ENCODE results near the gene HSBP1. TPM values are rescaled to one million over a fixed set of nuclear protein-coding genes. Genes with fewer than 3 reads are reported as not detected.

Gene HSBP1
- total and polyA plus RNA-seq, 2 experiments from 2014 or later = 26.7 to 384 TPM

- DNase-seq (ENCODE audit: low spot score) = no peak
- no peak overlapping the region for H3K4me3 ChIP-seq
- no peaks in the 10 kb centered on the region for H3K9me3 ChIP-seq (ENCODE audit: low read depth)
- WGBS (ENCODE audit: low lambda C conversion rate, missing lambda C conversion rate) = 65% methylated on average over 4 of the region's 4 CpGs
- no peaks in the 10 kb centered on the region for H3K9me2 ChIP-seq (replicated peaks; ENCODE audit: insufficient read depth)
- H3K27me3 ChIP-seq = no peaks in the 10 kb centered on the region
- no peak overlapping the region for H3K4me2 ChIP-seq
- H3K27ac ChIP-seq = no peak overlapping the region
- H3K4me1 ChIP-seq (ENCODE audit: insufficient read depth) = peaks cover 1% of the 10 kb centered on the region
- TF ChIP-seq EZH2phosphoT487 (IDR thresholded peaks at IDR 0.05; ENCODE audit: low read depth, severe bottlenecking, unreplicated experiment) (no peak), CTCF (IDR thresholded peaks at IDR 0.05; ENCODE audit: poor library complexity) (no peak), EZH2 (IDR thresholded peaks at IDR 0.05; ENCODE audit: borderline replicate concordance) (no peak)
- H3K36me3 ChIP-seq (replicated peaks; ENCODE audit: insufficient read depth, low read depth) = no peaks in the 10 kb centered on the region
- no peaks in the 10 kb centered on the region for H4K20me1 ChIP-seq (ENCODE audit: insufficient read depth, poor library complexity, severe bottlenecking)
- no peaks in the 10 kb centered on the region for H3K79me2 ChIP-seq
- H2AFZ ChIP-seq = no peak overlapping the region
Measured at GRCh38 chr16:83856792-83857191, 49.0 kb downstream of the HSBP1 start.

DNA sequence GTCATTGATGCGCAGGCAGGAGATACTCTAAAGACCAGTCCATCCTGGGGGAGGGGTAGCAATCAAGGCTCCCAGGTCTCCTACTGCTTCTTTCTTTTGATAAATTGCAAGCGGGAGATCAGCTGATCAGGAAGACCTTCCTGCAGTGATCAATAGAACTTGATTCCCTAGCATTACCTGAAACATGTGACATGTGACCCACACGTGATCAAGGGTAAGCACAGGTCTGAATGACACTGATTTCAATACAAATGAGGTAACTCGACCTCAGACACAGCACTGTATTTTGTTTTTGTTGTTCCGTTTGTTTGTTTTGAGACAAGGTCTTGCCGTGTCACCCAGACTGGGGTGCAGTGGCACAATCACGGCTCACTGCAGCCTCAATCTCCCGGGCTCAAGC, 51.5 kb downstream of the HSBP1 start:
- Histone ChIP-seq H2AFZ (no peak overlapping the region), H3K9me2 (replicated peaks; ENCODE audit: insufficient read depth) (no peaks in the 10 kb centered on the region), H3K9me3 (ENCODE audit: low read depth) (no peaks in the 10 kb centered on the region), H3K4me2 (no peak overlapping the region), H3K4me3 (no peak overlapping the region), H3K27ac (no peak overlapping the region), H3K4me1 (ENCODE audit: insufficient read depth) (no peaks in the 10 kb centered on the region), H4K20me1 (ENCODE audit: insufficient read depth, poor library complexity, severe bottlenecking) (no peaks in the 10 kb centered on the region), H3K79me2 (no peaks in the 10 kb centered on the region), H3K36me3 (replicated peaks; ENCODE audit: insufficient read depth, low read depth) (no peaks in the 10 kb centered on the region), H3K27me3 (no peaks in the 10 kb centered on the region)
- DNase-seq (ENCODE audit: low spot score) = no peak
- TF ChIP-seq CTCF (IDR thresholded peaks at IDR 0.05; ENCODE audit: poor library complexity) (no peak), EZH2phosphoT487 (IDR thresholded peaks at IDR 0.05; ENCODE audit: low read depth, severe bottlenecking, unreplicated experiment) (no peak), EZH2 (IDR thresholded peaks at IDR 0.05; ENCODE audit: borderline replicate concordance) (no peak)
- 79% methylated on average over 8 of the region's 8 CpGs for WGBS (ENCODE audit: low lambda C conversion rate, missing lambda C conversion rate)

GRCh38 chr16:83862661-83863060, 54.9 kb downstream of the HSBP1 start:
- 84% methylated on average over 7 of the region's 7 CpGs for WGBS (ENCODE audit: low lambda C conversion rate, missing lambda C conversion rate)
- no peaks in the 10 kb centered on the region for H3K9me2 ChIP-seq (replicated peaks; ENCODE audit: insufficient read depth)
- no peak overlapping the region for H3K27ac ChIP-seq
- no peaks in the 10 kb centered on the region for H3K36me3 ChIP-seq (replicated peaks; ENCODE audit: insufficient read depth, low read depth)
- no peaks in the 10 kb centered on the region for H3K9me3 ChIP-seq (ENCODE audit: low read depth)
- no peaks in the 10 kb centered on the region for H3K79me2 ChIP-seq
- H3K4me2 ChIP-seq = no peak overlapping the region
- no peaks in the 10 kb centered on the region for H3K4me1 ChIP-seq (ENCODE audit: insufficient read depth)
- H3K4me3 ChIP-seq = no peak overlapping the region
- H3K27me3 ChIP-seq = no peaks in the 10 kb centered on the region
- no peaks in the 10 kb centered on the region for H4K20me1 ChIP-seq (ENCODE audit: insufficient read depth, poor library complexity, severe bottlenecking)
- no peak overlapping the region for H2AFZ ChIP-seq
- DNase-seq (ENCODE audit: low spot score) = no peak
- TF ChIP-seq EZH2 (IDR thresholded peaks at IDR 0.05; ENCODE audit: borderline replicate concordance) (no peak), EZH2phosphoT487 (IDR thresholded peaks at IDR 0.05; ENCODE audit: low read depth, severe bottlenecking, unreplicated experiment) (no peak), CTCF (IDR thresholded peaks at IDR 0.05; ENCODE audit: poor library complexity) (no peak)

DNA sequence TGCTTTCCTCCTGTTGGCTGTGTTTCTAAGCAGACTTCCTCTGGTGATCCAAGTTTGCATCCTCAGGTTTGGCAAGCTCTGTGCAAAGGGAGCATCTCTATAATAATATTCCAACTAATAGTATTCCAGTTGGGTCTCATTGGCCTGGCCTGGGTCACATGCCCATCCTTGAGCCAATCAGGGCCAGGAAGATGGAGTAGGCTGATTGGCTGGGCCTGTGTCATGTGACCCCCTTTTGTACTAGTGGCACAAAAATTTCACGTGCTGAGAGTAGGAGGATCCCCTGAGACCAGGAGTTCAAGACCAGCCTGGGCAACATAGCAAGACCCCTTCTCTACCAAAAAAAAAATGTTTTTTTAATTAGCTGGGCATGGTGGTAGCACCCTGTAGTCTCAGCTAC, 55.9 kb downstream of the HSBP1 start:
- Histone ChIP-seq H3K27me3 (no peaks in the 10 kb centered on the region), H3K4me3 (no peak overlapping the region), H3K9me2 (replicated peaks; ENCODE audit: insufficient read depth) (no peaks in the 10 kb centered on the region), H3K4me1 (ENCODE audit: insufficient read depth) (no peaks in the 10 kb centered on the region), H3K27ac (no peak overlapping the region), H3K79me2 (no peaks in the 10 kb centered on the region), H2AFZ (no peak overlapping the region), H4K20me1 (ENCODE audit: insufficient read depth, poor library complexity, severe bottlenecking) (no peaks in the 10 kb centered on the region), H3K4me2 (no peak overlapping the region), H3K36me3 (replicated peaks; ENCODE audit: insufficient read depth, low read depth) (no peaks in the 10 kb centered on the region), H3K9me3 (ENCODE audit: low read depth) (no peaks in the 10 kb centered on the region)
- DNase-seq (ENCODE audit: low spot score) = no peak
- 75% methylated on average over 1 of the region's 1 CpG for WGBS (ENCODE audit: low lambda C conversion rate, missing lambda C conversion rate)
- no peak for TF ChIP-seq EZH2phosphoT487 (IDR thresholded peaks at IDR 0.05; ENCODE audit: low read depth, severe bottlenecking, unreplicated experiment)
- no peak for TF ChIP-seq EZH2 (IDR thresholded peaks at IDR 0.05; ENCODE audit: borderline replicate concordance)
- no peak for TF ChIP-seq CTCF (IDR thresholded peaks at IDR 0.05; ENCODE audit: poor library complexity)
